BLaER1 (cell line): ENCODE measurements around the gene CEP162.
"Not testable (repeated sequence)": the region's sequence is repeated elsewhere in the genome, so short reads cannot be mapped to it uniquely, and the experiment has no call there.

Experiments used
- H3K27ac ChIP-seq: shearing (Covaris generic); formaldehyde crosslinking; 2 replicates; pipeline ENCODE4 v1.8.1; 2022
- H3K27me3 ChIP-seq: shearing (Covaris generic); formaldehyde crosslinking; 2 replicates; pipeline ENCODE4 v1.8.1; 2022
- H3K36me3 ChIP-seq: shearing (Covaris generic); formaldehyde crosslinking; 2 replicates; pipeline ENCODE4 v1.8.1; 2022
- H3K4me1 ChIP-seq: shearing (Covaris generic); formaldehyde crosslinking; 2 replicates; pipeline ENCODE4 v1.8.1; 2022
- H3K4me2 ChIP-seq: shearing (Covaris generic); formaldehyde crosslinking; 2 replicates; pipeline ENCODE4 v1.8.1; 2022
- H3K4me3 ChIP-seq: shearing (Covaris generic); formaldehyde crosslinking; 2 replicates; pipeline ENCODE4 v1.8.1; 2022
- H3K9ac ChIP-seq: shearing (Covaris generic); formaldehyde crosslinking; 2 replicates; pipeline ENCODE4 v1.8.1; 2022
- H3K9me3 ChIP-seq: shearing (Covaris generic); formaldehyde crosslinking; 2 replicates; pipeline ENCODE4 v1.8.1; 2022
- H4K20me1 ChIP-seq: shearing (Covaris generic); formaldehyde crosslinking; 2 replicates; pipeline ENCODE4 v1.8.1; 2022
- Cebpa-rat ChIP-seq: shearing (Covaris generic); IDR thresholded peaks from 2 replicates; pipeline ENCODE4 v1.8.1; 2022

Gene CEP162

GRCh38 chr6:84089552-84089951, 137.9 kb downstream of the CEP162 start:
- Histone ChIP-seq H3K27me3 (no peaks in the 10 kb centered on the region), H3K4me3 (no peak overlapping the region), H3K27ac (no peak overlapping the region), H3K4me2 (no peak overlapping the region), H3K9ac (no peak overlapping the region), H4K20me1 (no peaks in the 10 kb centered on the region), H3K36me3 (no peaks in the 10 kb centered on the region), H3K4me1 (no peaks in the 10 kb centered on the region), H3K9me3 (no peaks in the 10 kb centered on the region)
- no peak for TF ChIP-seq Cebpa-rat

- H3K9ac ChIP-seq = no peak overlapping the region
- H3K4me2 ChIP-seq = no peak overlapping the region
- no peak overlapping the region for H3K27ac ChIP-seq
- no peak for TF ChIP-seq Cebpa-rat
- no peaks in the 10 kb centered on the region for H4K20me1 ChIP-seq
- no peak overlapping the region for H3K4me3 ChIP-seq
- no peaks in the 10 kb centered on the region for H3K27me3 ChIP-seq
- no peaks in the 10 kb centered on the region for H3K9me3 ChIP-seq
- no peaks in the 10 kb centered on the region for H3K4me1 ChIP-seq
- no peaks in the 10 kb centered on the region for H3K36me3 ChIP-seq
Measured at GRCh38 chr6:84089081-84089480, 138.4 kb downstream of the CEP162 start.

- no peaks in the 10 kb centered on the region for H3K9me3 ChIP-seq
- no peaks in the 10 kb centered on the region for H4K20me1 ChIP-seq
- TF ChIP-seq Cebpa-rat = no peak
- no peaks in the 10 kb centered on the region for H3K4me1 ChIP-seq
- H3K4me3 ChIP-seq = no peak overlapping the region
- no peak overlapping the region for H3K4me2 ChIP-seq
- H3K27ac ChIP-seq = no peak overlapping the region
- no peak overlapping the region for H3K9ac ChIP-seq
- no peaks in the 10 kb centered on the region for H3K27me3 ChIP-seq
- no peaks in the 10 kb centered on the region for H3K36me3 ChIP-seq
Measured at GRCh38 chr6:84086545-84087429, 140.7 kb downstream of the CEP162 start.

DNA sequence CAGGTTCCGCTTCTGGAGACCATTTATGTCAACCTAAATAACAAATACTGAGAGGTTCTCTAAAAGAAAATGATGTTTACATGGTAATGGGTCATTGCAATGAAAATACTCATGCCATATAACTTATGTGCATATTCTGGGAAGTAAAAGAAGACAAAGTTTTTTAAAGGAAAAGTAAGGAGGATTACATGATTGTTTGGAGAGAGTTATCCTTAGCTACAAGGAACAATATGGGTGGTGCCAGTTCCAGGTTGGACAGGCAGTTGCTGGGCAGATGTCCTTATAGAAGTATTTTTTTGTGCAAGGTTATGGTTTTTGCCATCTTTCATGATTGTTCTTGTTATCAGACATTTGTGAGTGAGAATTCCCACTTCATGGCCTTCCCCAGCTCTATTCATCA, 141.4 kb downstream of the CEP162 start:
- no peak overlapping the region for H3K4me2 ChIP-seq
- no peak for TF ChIP-seq Cebpa-rat
- H4K20me1 ChIP-seq = no peaks in the 10 kb centered on the region
- H3K36me3 ChIP-seq = no peaks in the 10 kb centered on the region
- no peaks in the 10 kb centered on the region for H3K4me1 ChIP-seq
- no peaks in the 10 kb centered on the region for H3K27me3 ChIP-seq
- no peak overlapping the region for H3K4me3 ChIP-seq
- H3K9ac ChIP-seq = no peak overlapping the region
- no peaks in the 10 kb centered on the region for H3K9me3 ChIP-seq
- no peak overlapping the region for H3K27ac ChIP-seq

- not testable (repeated sequence) for H3K27me3 ChIP-seq, H3K36me3 ChIP-seq, H3K9ac ChIP-seq, H3K27ac ChIP-seq, H4K20me1 ChIP-seq, H3K4me3 ChIP-seq, H3K4me2 ChIP-seq, H3K9me3 ChIP-seq, H3K4me1 ChIP-seq
Measured at GRCh38 chr6:84084705-84085104, 142.7 kb downstream of the CEP162 start.

GRCh38 chr6:84082689-84083265, 144.7 kb downstream of the CEP162 start:
- no peak overlapping the region for H3K4me3 ChIP-seq
- no peak for TF ChIP-seq Cebpa-rat
- H3K9me3 ChIP-seq = no peaks in the 10 kb centered on the region
- H3K36me3 ChIP-seq = no peaks in the 10 kb centered on the region
- no peak overlapping the region for H3K9ac ChIP-seq
- H4K20me1 ChIP-seq = no peaks in the 10 kb centered on the region
- no peak overlapping the region for H3K27ac ChIP-seq
- H3K4me2 ChIP-seq = no peak overlapping the region
- H3K4me1 ChIP-seq = no peaks in the 10 kb centered on the region
- H3K27me3 ChIP-seq = no peaks in the 10 kb centered on the region

DNA sequence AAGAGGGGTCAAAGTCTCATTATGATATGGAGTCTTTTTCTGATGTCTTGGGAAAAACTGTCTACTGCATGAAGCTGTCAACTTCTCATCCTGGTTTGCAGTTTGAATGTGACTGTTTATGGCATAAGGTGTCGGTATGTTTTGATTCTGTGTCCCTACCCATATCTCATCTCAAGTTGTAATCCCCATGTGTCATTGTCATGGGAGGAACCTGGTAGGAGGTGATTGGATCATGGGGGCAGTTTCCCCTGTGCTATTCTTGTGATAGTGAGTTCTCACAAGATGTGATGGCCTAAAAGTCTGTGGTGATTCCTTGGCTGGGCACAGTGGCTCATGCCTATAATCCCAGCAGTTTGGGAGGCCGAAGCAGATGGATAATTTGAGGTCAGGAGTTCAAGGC, 146.2 kb downstream of the CEP162 start:
- Histone ChIP-seq H4K20me1 (no peaks in the 10 kb centered on the region), H3K4me1 (no peaks in the 10 kb centered on the region), H3K27ac (no peak overlapping the region), H3K36me3 (no peaks in the 10 kb centered on the region), H3K4me3 (no peak overlapping the region), H3K9ac (no peak overlapping the region), H3K9me3 (no peaks in the 10 kb centered on the region), H3K27me3 (no peaks in the 10 kb centered on the region), H3K4me2 (no peak overlapping the region)
- TF ChIP-seq Cebpa-rat = no peak

- Histone ChIP-seq H3K4me2 (no peak overlapping the region), H4K20me1 (no peaks in the 10 kb centered on the region), H3K4me3 (no peak overlapping the region), H3K27ac (no peak overlapping the region), H3K9me3 (no peaks in the 10 kb centered on the region), H3K27me3 (no peaks in the 10 kb centered on the region), H3K4me1 (no peaks in the 10 kb centered on the region), H3K9ac (no peak overlapping the region), H3K36me3 (no peaks in the 10 kb centered on the region)
- TF ChIP-seq Cebpa-rat = no peak
Measured at GRCh38 chr6:84078335-84078734, 149.1 kb downstream of the CEP162 start.

- Histone ChIP-seq H3K4me3 (no peak overlapping the region), H3K27ac (no peak overlapping the region), H3K9me3 (no peaks in the 10 kb centered on the region), H3K9ac (no peak overlapping the region), H3K27me3 (no peaks in the 10 kb centered on the region), H4K20me1 (no peaks in the 10 kb centered on the region), H3K36me3 (no peaks in the 10 kb centered on the region), H3K4me1 (no peaks in the 10 kb centered on the region), H3K4me2 (no peak overlapping the region)
- no peak for TF ChIP-seq Cebpa-rat
Measured at GRCh38 chr6:84077645-84078044, 149.8 kb downstream of the CEP162 start.

GRCh38 chr6:84074988-84075781, 152.3 kb downstream of the CEP162 start:
- H3K4me3 ChIP-seq = no peak overlapping the region
- H4K20me1 ChIP-seq = no peaks in the 10 kb centered on the region
- no peaks in the 10 kb centered on the region for H3K4me1 ChIP-seq
- no peak overlapping the region for H3K27ac ChIP-seq
- no peak overlapping the region for H3K9ac ChIP-seq
- no peak overlapping the region for H3K4me2 ChIP-seq
- no peaks in the 10 kb centered on the region for H3K27me3 ChIP-seq
- H3K9me3 ChIP-seq = no peaks in the 10 kb centered on the region
- H3K36me3 ChIP-seq = no peaks in the 10 kb centered on the region
- TF ChIP-seq Cebpa-rat = no peak
